ENCODE data around the gene L3MBTL4. TPM values are rescaled to one million over a fixed set of nuclear protein-coding genes. Genes with fewer than 3 reads are reported as not detected.

L3MBTL4 gene
- total and polyA plus RNA-seq, 7 donors = 0.04 to 1.3 (median 0.22) TPM

GRCh38 chr18:6257950-6258349 lies 156.8 kb downstream of the L3MBTL4 start:
- DNase-seq (no peak), ATAC-seq (no peak)
- WGBS, 3 donors = 87 to 95% (median 90%) methylated on average over 3 of the region's 3 CpGs
- intact Hi-C loops (cut with DNase I) = no loop called here
- Histone ChIP-seq H3K9me3 (peaks cover 8% of the 10 kb centered on the region), H3K4me3 (no peak overlapping the region), H3K27me3 (ENCODE audit: insufficient read depth in 3 of 3, low read length in 2 of 3) (no peaks in the 10 kb centered on the region), H3K36me3 (ENCODE audit: insufficient read depth in 1 of 2, low read depth in 1 of 2) (no peaks in the 10 kb centered on the region), H3K27ac (no peak overlapping the region), H3K4me1 (no peaks in the 10 kb centered on the region)
- no peak for TF ChIP-seq CTCF (IDR thresholded peaks at IDR 0.05)

GRCh38 chr18:6256521-6256920 lies 158.2 kb downstream of the L3MBTL4 start:
- ATAC-seq (no peak), DNase-seq (no peak)
- no peaks in the 10 kb centered on the region for H3K4me1 ChIP-seq
- WGBS, 3 donors = 70 to 83% (median 72%) methylated on average over 10 of the region's 10 CpGs
- intact Hi-C loops (cut with DNase I) = no loop called here
- TF ChIP-seq CTCF (IDR thresholded peaks at IDR 0.05) = no peak
- H3K36me3 ChIP-seq (ENCODE audit: insufficient read depth in 1 of 2, low read depth in 1 of 2) = no peaks in the 10 kb centered on the region
- no peak overlapping the region for H3K4me3 ChIP-seq
- no peaks in the 10 kb centered on the region for H3K27me3 ChIP-seq (ENCODE audit: insufficient read depth in 3 of 3, low read length in 2 of 3)
- H3K27ac ChIP-seq = no peak overlapping the region
- peaks cover 8% of the 10 kb centered on the region for H3K9me3 ChIP-seq

GRCh38 chr18:6255886-6256285 lies 158.8 kb downstream of the L3MBTL4 start:
- H3K36me3 ChIP-seq (ENCODE audit: insufficient read depth in 1 of 2, low read depth in 1 of 2) = no peaks in the 10 kb centered on the region
- no peak overlapping the region for H3K4me3 ChIP-seq
- no peak for TF ChIP-seq CTCF (IDR thresholded peaks at IDR 0.05)
- no peak for DNase-seq
- H3K27me3 ChIP-seq (ENCODE audit: insufficient read depth in 3 of 3, low read length in 2 of 3) = no peaks in the 10 kb centered on the region
- ATAC-seq = no peak
- H3K4me1 ChIP-seq = no peaks in the 10 kb centered on the region
- peaks cover 8% of the 10 kb centered on the region for H3K9me3 ChIP-seq
- 93 to 96% (median 96%) methylated on average over 1 of the region's 1 CpG for WGBS, 3 donors
- H3K27ac ChIP-seq = no peak overlapping the region
- intact Hi-C loops (cut with DNase I) = no loop called here

GRCh38 chr18:6255116-6255705 lies 159.5 kb downstream of the L3MBTL4 start:
- intact Hi-C loops (cut with DNase I) = no loop called here
- Histone ChIP-seq H3K4me3 (no peak overlapping the region), H3K4me1 (no peaks in the 10 kb centered on the region), H3K27me3 (ENCODE audit: insufficient read depth in 3 of 3, low read length in 2 of 3) (no peaks in the 10 kb centered on the region), H3K27ac (no peak overlapping the region), H3K36me3 (ENCODE audit: insufficient read depth in 1 of 2, low read depth in 1 of 2) (no peaks in the 10 kb centered on the region), H3K9me3 (peaks cover 8% of the 10 kb centered on the region)
- TF ChIP-seq CTCF (IDR thresholded peaks at IDR 0.05) = no peak
- ATAC-seq (no peak), DNase-seq (no peak)
- 25 to 29% (median 27%) methylated on average over 4 of the region's 4 CpGs for WGBS, 3 donors

- no peak overlapping the region for H3K27ac ChIP-seq
- ATAC-seq (no peak), DNase-seq (no peak)
- no peak for TF ChIP-seq CTCF (IDR thresholded peaks at IDR 0.05)
- no peaks in the 10 kb centered on the region for H3K4me1 ChIP-seq
- H3K9me3 ChIP-seq = peaks cover 5% of the 10 kb centered on the region
- no peaks in the 10 kb centered on the region for H3K36me3 ChIP-seq (ENCODE audit: insufficient read depth in 1 of 2, low read depth in 1 of 2)
- H3K4me3 ChIP-seq = no peak overlapping the region
- intact Hi-C loops (cut with DNase I) = no loop called here
- no peaks in the 10 kb centered on the region for H3K27me3 ChIP-seq (ENCODE audit: insufficient read depth in 3 of 3, low read length in 2 of 3)
Measured at GRCh38 chr18:6254456-6254855, 160.3 kb downstream of the L3MBTL4 start.
